Activated gamma-delta T cell treated with anti-CD3 and anti-CD28 coated beads, Interleukin-2, amount 50 U/mL, for 16 hours (primary cell): ENCODE measurements around the gene SPAG8.

Experiments
- DNase-seq: peaks from one replicate; pipeline ENCODE4 v3.0.0-alpha.2; 2020; ENCODE audit warnings: low read depth

Gene SPAG8

DNA sequence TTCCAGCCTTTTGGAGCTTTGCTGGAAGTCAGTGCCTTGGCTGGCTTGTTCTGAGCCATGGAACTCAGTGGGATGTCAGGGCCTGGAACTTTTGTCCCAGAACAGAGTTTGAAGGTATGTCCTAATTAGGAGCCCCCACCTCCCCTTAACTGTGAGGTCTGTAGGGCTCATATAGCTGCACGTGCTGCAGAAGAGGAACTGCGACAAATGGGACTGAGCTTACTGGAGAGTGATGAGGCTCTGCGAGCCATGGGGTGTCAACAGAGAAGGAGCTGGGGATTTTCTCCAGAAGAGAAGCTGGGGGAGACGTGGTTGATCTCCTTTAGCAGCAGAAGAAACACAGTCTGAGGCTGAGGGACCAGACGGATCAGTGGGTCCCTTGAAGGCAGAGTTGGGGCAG, 27.9 kb upstream of the SPAG8 start:
- DNase-seq: no peak

- DNase-seq: no peak
These were observed 24.5 kb upstream of the SPAG8 start for GRCh38 chr9:35836595-35836994.

DNA sequence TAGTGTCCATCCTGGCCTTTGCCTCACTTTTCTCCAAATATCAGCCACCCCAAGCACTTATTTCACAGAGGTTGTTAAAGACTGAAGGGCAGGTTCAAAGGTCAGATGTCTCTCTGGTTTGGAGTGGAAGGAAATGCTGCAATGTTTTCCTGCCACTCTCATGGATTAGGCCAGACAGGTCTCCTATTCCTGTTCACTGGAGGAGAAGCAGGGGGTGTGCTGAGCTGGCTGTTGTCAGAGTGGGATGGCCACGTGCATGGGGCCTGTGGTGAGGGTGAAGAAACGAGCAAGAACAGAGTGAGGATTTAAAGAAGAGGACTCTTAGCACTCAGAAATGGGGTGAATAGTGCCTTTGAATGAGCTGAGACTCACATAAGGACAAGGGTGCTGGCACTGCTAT, 23.7 kb upstream of the SPAG8 start:
- DNase-seq: no peak

GRCh38 chr9:35835216-35835632, 23.2 kb upstream of the SPAG8 start:
- DNase-seq: no peak

GRCh38 chr9:35834260-35835215, 22.5 kb upstream of the SPAG8 start:
- no peak for DNase-seq

- DNase-seq: no peak
These were observed 20.8 kb upstream of the SPAG8 start for GRCh38 chr9:35832814-35833213.

DNA sequence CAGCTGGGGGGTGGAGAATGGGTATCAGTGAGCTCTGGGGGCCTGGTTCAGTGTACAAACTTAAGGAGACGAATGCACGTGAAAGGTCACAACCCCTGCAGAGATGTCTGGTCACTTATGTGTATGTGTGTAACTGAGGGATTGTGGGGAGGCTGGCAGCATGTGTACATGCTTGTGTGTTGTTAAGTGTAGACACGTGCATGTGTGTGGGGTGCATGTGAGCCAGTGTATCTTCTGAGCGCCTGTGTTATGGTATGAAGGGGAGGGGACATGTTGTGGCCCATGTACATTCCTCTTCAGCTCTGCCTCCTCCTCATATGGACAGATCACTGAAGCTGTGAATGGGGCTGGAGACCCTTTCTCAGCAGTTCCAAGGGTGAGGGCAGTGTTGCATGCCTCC, 19.0 kb upstream of the SPAG8 start:
- no peak for DNase-seq

GRCh38 chr9:35829764-35830096, 17.7 kb upstream of the SPAG8 start:
- no peak for DNase-seq

DNA sequence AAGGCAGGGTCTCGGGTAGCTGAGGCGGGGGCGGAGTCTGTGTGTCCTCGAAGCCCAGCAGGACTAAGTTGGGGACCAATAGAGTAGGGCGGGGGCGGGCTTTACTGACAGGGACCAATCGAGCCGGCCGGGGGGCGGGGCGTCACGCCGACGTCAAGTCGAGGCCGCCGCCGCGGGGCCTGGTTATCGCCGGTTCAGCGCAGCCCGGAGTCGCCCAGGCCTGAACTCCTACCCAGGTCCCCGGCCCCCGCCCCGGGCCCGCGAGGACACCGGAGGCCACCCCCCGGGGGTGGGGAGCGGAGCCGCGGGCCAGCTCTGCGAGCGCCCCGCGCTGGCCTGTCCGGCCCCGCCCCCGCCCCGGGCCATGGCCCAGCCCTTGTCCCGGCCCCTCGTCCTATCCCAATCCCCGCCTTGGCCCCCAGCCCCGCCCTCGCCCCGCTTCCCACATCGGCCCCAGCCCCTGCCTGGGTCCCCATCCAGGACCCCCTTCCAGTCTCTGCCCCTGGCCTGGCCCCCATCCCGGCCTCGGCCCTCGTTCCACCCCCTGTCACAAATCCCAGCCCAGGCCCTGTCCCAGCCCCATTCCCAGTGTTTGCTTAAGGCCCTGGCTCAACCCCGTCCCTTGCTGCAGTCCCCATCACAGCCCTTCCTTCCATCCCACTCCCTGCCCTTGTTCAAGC, 17.2 kb upstream of the SPAG8 start, which contains the start of gene TMEM8B:
Gene TMEM8B, plus strand, starts transcription at position 145 of the 680 bp plus-strand sequence. Its CDS starts 220 bp downstream, at position 365.
- DNase-seq: peak; percentile 93

- DNase-seq: no peak
These were observed 16.6 kb upstream of the SPAG8 start, which contains the start of gene FAM221B for GRCh38 chr9:35828716-35829083. Gene FAM221B (minus strand): TSS chr9:35828732. CDS start chr9:35826161, 2,571 bp downstream.

GRCh38 chr9:35827486-35827885, 15.4 kb upstream of the SPAG8 start:
- no peak for DNase-seq

GRCh38 chr9:35826071-35826701, 14.1 kb upstream of the SPAG8 start:
- no peak for DNase-seq

DNA sequence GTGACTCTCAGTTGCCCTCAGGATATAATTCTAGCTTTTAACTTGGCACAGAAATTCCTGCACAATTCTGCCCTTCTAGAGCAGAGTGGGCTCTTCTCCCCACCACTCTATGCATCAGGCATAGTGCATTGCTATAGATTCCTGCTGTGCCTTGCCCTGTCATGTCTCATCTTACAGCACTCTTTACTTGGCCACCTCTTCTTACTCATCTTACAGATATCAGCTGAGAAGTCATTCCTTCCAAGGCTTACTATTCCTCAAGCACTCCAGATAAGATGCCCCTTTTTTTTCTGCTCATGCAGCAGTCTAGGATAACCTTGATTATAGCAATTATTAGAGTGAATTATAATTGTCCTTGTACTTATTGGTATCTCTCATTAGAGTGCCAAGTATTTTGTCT, 10.9 kb upstream of the SPAG8 start:
- no peak for DNase-seq

DNA sequence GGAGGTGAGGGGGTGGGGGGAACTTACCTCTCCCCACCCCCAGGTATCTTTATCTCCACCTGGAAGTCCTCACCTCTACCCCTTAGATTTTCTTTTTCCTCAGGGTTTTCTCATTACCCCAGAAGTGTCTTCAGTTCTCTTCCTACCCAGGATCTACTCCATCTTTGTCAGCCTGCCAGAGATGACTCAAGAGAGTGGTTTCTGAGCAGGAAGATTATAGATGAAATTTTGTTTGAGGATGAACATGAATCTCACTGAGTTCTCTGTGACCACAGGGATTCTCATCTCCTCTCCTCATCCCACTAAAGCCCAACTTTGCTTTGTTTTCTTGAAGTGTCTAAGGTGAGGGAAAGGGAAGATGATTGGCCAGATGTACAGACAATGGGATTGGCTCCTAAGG, 8.0 kb upstream of the SPAG8 start:
- no peak for DNase-seq

DNA sequence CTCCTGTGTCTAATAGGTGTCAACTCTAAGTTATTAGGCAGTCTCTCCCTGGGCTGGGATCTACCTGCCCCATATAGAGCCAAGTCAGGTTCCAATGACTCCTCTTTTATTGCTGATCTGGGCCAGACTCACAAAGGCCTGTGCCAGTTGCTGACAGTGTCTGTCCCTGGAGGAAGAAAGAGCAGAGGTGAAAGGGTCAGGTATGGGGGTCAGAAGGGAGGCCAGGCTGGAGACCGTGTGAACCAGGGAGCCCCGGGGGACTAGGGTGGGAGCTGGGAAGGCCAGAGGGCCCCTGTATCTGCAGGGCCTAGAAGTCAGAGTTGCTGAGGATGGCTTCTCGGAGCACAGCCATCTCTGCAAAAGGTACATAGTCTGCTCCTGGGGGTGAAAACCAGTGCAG, 6.3 kb upstream of the SPAG8 start:
- DNase-seq: no peak

- DNase-seq: no peak
These were observed 4.6 kb upstream of the SPAG8 start for GRCh38 chr9:35816708-35817107.

DNA sequence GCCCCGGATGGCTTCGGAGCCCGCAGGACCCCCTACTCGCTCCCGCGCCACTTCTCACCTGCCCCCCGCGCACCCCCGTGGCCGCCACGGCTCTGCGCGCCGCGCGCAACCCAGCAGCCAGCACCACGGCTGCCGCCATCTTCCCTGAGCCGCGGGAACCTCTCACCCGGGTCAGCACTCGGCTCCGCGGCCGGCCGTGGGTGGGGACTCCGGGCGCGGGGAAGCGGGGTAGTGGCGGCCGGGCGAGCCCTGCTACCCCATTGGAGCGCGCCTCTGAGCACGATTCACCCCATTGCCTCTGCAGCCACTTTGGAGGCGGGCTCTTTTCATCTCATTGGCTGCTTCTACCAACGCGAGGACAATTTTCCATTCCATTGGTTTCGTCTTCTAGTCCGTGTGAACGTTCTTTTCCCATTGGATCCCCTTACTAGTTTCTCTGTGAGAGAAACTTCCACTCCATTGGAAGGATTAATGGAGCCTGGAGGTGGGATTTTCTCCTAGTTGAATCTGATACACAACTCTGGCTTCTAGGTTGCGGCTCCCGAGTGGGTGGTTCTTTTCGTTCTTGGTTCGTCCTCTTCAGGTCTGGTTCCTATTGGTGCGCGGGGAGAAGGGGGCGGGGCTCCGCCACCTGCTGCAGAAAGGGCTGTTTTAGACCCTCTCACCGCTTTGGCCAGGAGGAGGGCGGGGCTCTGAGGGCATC, 2.9 kb upstream of the SPAG8 start, which contains the start of gene HINT2:
Gene HINT2, minus strand, starts transcription at position 202 of the 703 bp plus-strand sequence. Its CDS starts 63 bp downstream, at position 139.
- DNase-seq: peak; percentile 97

DNA sequence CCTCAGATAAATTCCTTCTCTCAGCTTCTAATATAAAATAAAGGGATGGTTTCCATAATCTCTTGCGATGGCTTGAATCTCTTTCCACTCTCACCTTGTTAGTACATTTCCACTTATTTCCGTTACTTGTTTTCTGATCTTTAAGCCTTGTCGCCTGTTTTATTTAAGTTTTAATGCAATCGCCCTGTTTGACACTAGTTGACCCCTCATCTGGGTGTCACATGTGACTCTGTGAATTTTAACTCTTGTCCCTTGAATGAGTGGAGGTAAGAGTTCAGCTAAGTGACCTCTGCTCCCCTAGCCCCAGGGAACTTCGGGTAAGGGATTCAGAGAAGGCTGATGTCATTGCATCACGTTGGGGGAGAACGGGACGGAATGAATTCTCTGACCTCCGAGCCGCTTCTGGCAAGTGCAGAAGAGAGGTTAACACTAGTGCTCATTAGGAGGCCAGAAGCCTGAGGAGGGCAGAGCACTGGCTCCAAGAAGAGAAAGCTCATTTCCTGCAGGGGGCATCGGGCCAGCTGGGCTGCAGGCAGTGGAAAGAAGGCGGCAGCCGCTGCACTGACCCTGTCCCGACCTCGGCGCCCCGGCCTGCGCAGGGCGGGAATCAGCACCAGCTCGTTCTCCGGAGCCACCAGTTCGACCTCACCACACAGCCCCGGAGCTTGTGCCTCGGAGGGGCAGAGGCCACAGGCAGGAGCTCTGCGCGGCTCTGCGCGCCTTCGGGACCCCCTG, 2.2 kb upstream of the SPAG8 start:
- DNase-seq: peak; percentile 15

GRCh38 chr9:35813434-35814105, 1.5 kb upstream of the SPAG8 start:
- DNase-seq: no peak

- DNase-seq: no peak
These were observed 559 bp downstream of the SPAG8 start for GRCh38 chr9:35811381-35812024.
